ENCODE data around the gene GABRB3. TPM values are rescaled to one million over a fixed set of nuclear protein-coding genes. Genes with fewer than 3 reads are reported as not detected.
"Not testable (repeated sequence)": the region's sequence is repeated elsewhere in the genome, so short reads cannot be mapped to it uniquely, and the experiment has no call there.

GABRB3 gene
- polyA plus RNA-seq, 1 donor, result 5.1 TPM

DNA sequence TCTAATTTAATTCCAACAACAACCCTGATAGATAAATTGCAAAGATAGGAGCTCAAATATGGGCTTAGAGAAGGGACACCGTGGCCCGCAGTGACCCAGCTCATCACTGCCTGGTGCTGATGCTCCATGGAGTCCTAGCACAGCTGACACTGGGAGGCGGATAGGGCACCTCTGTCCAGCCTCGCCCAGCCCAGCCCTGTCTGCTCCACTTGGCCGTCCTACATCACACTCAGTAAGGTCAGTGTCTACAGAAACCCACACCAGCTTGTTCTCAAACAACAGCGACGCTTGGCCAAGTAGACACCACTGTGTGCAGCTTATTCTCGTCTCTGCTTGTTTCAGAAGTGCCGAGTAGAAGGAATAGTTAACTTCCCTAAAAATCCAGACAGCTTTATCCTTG, 33.9 kb downstream of the GABRB3 start:
- H3K9me3 ChIP-seq (ENCODE audit: control insufficient read depth, low read depth, low read length), result no peaks in the 10 kb centered on the region
- no peak overlapping the region for H3K27ac ChIP-seq (ENCODE audit: low read length)
- H3K4me1 ChIP-seq (ENCODE audit: control insufficient read depth, insufficient read depth, low read length), result no peaks in the 10 kb centered on the region
- no peaks in the 10 kb centered on the region for H3K36me3 ChIP-seq (ENCODE audit: control insufficient read depth, insufficient read depth, low read length)
- no peak for DNase-seq
- H3K4me3 ChIP-seq (ENCODE audit: low read length), result no peak overlapping the region
- H3K27me3 ChIP-seq (ENCODE audit: control insufficient read depth, insufficient read depth, low read length), result no peaks in the 10 kb centered on the region
- no CpG with 5 or more reads among the region's 9 CpGs for WGBS (ENCODE audit: insufficient coverage, low lambda C conversion rate)

- Histone ChIP-seq H3K27ac (ENCODE audit: low read length) (no peak overlapping the region), H3K4me3 (ENCODE audit: low read length) (no peak overlapping the region), H3K9me3 (ENCODE audit: control insufficient read depth, low read depth, low read length) (no peaks in the 10 kb centered on the region), H3K27me3 (ENCODE audit: control insufficient read depth, insufficient read depth, low read length) (no peaks in the 10 kb centered on the region), H3K36me3 (ENCODE audit: control insufficient read depth, insufficient read depth, low read length) (no peaks in the 10 kb centered on the region), H3K4me1 (ENCODE audit: control insufficient read depth, insufficient read depth, low read length) (no peaks in the 10 kb centered on the region)
- 80% methylated on average over 1 of the region's 11 CpGs for WGBS (ENCODE audit: insufficient coverage, low lambda C conversion rate)
- no peak for DNase-seq
These were observed 36.2 kb downstream of the GABRB3 start for GRCh38 chr15:26736502-26737248.

DNA sequence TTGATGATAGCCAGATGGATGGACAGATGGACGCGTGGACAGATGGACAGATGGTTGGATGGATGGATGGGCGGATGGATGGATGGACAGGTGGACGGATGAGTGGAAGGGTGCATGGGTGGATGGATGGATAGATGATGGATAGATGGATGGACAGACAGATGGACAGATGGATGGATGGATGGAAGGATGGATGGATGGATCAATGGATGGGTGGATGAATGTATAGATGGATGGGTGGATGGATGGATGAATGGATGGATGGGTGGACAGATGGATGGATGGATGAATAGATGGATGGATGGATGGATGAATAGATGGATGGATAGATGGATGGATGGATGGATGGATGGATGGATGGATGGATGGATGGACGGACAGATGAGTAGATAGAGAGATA, 40.9 kb downstream of the GABRB3 start:
- no peak for DNase-seq
- Histone ChIP-seq H3K4me3 (ENCODE audit: low read length) (no peak overlapping the region), H3K9me3 (ENCODE audit: control insufficient read depth, low read depth, low read length) (no peaks in the 10 kb centered on the region), H3K4me1 (ENCODE audit: control insufficient read depth, insufficient read depth, low read length) (no peaks in the 10 kb centered on the region), H3K27me3 (ENCODE audit: control insufficient read depth, insufficient read depth, low read length) (no peaks in the 10 kb centered on the region), H3K27ac (ENCODE audit: low read length) (no peak overlapping the region), H3K36me3 (ENCODE audit: control insufficient read depth, insufficient read depth, low read length) (no peaks in the 10 kb centered on the region)
- 94% methylated on average over 4 of the region's 5 CpGs for WGBS (ENCODE audit: insufficient coverage, low lambda C conversion rate)

DNA sequence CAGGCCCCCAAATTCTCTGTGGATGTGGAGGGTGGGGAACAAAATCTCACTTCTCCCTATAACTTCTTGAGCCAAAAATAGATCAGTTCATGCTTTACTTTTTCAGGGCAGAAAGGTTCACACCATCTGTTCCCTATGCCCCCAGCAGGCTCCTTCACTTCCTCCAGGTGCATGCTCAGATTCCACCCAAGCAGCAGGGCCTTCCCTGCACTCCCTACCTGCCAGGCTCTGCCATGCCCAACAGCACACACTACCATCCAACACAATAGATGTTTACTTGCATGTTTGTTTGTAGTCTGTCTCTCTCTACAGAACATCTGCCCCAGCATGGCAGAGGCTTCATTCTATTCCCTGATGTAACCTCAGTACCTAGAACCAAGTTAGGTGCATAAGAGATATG, 43.3 kb downstream of the GABRB3 start:
- H3K27me3 ChIP-seq (ENCODE audit: control insufficient read depth, insufficient read depth, low read length), result no peaks in the 10 kb centered on the region
- no peaks in the 10 kb centered on the region for H3K36me3 ChIP-seq (ENCODE audit: control insufficient read depth, insufficient read depth, low read length)
- H3K4me3 ChIP-seq (ENCODE audit: low read length), result no peak overlapping the region
- no peak overlapping the region for H3K27ac ChIP-seq (ENCODE audit: low read length)
- DNase-seq, result no peak
- H3K4me1 ChIP-seq (ENCODE audit: control insufficient read depth, insufficient read depth, low read length), result no peaks in the 10 kb centered on the region
- no peaks in the 10 kb centered on the region for H3K9me3 ChIP-seq (ENCODE audit: control insufficient read depth, low read depth, low read length)

- Histone ChIP-seq H3K27ac (ENCODE audit: low read length) (no peak overlapping the region), H3K4me1 (ENCODE audit: control insufficient read depth, insufficient read depth, low read length) (no peaks in the 10 kb centered on the region), H3K9me3 (ENCODE audit: control insufficient read depth, low read depth, low read length) (no peaks in the 10 kb centered on the region), H3K27me3 (ENCODE audit: control insufficient read depth, insufficient read depth, low read length) (no peaks in the 10 kb centered on the region), H3K36me3 (ENCODE audit: control insufficient read depth, insufficient read depth, low read length) (no peaks in the 10 kb centered on the region), H3K4me3 (ENCODE audit: low read length) (no peak overlapping the region)
- no peak for DNase-seq
- no CpG with 5 or more reads among the region's 5 CpGs for WGBS (ENCODE audit: insufficient coverage, low lambda C conversion rate)
These were observed 43.8 kb downstream of the GABRB3 start for GRCh38 chr15:26729030-26729429.

DNA sequence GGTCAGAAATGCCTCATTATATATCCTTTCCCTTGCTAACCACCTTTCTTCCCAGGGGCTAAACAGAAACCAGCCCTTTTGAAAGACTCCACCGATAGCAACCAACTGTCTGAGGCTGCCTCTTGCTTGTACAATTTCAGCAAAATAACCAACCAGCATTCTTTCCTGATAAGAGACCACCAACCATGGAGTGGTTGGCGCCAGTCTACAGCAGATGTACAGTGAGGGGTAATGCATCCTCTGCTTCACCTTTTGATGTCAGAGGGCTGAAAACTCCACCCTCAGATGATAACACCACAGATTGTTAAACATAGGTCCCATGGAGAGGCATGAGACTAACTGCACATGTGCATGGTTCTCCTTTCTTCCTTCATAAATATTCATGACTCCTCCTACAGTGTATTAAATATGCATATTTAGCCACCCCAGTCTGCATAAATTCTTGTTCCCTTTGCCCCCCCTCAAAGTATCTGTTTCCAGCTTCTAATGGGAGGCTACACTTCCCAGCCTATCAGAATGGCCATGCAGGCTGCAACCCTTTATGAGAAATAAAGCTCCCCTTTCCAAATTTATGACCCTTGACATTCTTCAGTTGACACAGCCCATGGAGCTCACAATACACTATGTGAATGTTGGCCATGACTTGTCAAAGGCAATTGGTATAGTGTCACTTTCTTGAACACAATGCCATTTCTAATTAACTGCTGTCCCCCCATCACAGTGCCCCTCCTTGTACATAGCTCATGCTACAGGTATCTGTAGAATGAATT, 48.3 kb downstream of the GABRB3 start:
- Histone ChIP-seq H3K4me1 (ENCODE audit: control insufficient read depth, insufficient read depth, low read length) (no peaks in the 10 kb centered on the region), H3K9me3 (ENCODE audit: control insufficient read depth, low read depth, low read length) (no peaks in the 10 kb centered on the region), H3K4me3 (ENCODE audit: low read length) (no peak overlapping the region), H3K27ac (ENCODE audit: low read length) (no peak overlapping the region), H3K27me3 (ENCODE audit: control insufficient read depth, insufficient read depth, low read length) (no peaks in the 10 kb centered on the region), H3K36me3 (ENCODE audit: control insufficient read depth, insufficient read depth, low read length) (no peaks in the 10 kb centered on the region)
- no peak for DNase-seq
- no CpG with 5 or more reads among the region's 2 CpGs for whole genome bisulfite sequencing (ENCODE audit: insufficient coverage, low lambda C conversion rate)

DNA sequence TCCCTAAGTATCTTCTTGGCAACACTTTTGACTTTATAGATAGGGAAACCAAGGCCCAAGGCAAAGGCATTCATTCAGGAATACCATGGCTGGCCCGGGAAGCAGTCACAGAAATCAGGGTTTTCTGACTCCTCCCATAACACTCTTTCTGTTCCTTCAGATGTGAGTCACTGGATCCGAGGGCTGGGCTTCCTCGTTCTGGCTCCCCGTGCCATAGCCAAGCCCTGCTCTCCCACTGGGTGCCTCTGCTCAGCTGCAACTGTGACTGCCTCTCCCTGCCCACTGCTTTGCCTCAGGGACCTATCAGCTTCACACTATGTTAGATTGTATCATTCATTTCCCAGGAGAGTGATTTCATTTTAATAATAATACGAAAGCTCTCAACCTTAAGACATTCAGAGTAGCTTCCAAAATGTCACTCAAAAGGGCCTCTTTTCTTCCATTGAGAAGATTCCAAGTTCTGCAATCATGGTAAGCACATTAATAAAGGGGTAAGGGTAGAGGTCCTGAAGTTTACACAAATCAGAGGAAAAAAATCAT, 50.2 kb downstream of the GABRB3 start:
- no peaks in the 10 kb centered on the region for H3K4me1 ChIP-seq (ENCODE audit: control insufficient read depth, insufficient read depth, low read length)
- H3K4me3 ChIP-seq (ENCODE audit: low read length), result no peak overlapping the region
- H3K9me3 ChIP-seq (ENCODE audit: control insufficient read depth, low read depth, low read length), result no peaks in the 10 kb centered on the region
- no peak for DNase-seq
- H3K27ac ChIP-seq (ENCODE audit: low read length), result no peak overlapping the region
- no peaks in the 10 kb centered on the region for H3K36me3 ChIP-seq (ENCODE audit: control insufficient read depth, insufficient read depth, low read length)
- 60% methylated on average over 1 of the region's 5 CpGs for WGBS (ENCODE audit: insufficient coverage, low lambda C conversion rate)
- no peaks in the 10 kb centered on the region for H3K27me3 ChIP-seq (ENCODE audit: control insufficient read depth, insufficient read depth, low read length)

DNA sequence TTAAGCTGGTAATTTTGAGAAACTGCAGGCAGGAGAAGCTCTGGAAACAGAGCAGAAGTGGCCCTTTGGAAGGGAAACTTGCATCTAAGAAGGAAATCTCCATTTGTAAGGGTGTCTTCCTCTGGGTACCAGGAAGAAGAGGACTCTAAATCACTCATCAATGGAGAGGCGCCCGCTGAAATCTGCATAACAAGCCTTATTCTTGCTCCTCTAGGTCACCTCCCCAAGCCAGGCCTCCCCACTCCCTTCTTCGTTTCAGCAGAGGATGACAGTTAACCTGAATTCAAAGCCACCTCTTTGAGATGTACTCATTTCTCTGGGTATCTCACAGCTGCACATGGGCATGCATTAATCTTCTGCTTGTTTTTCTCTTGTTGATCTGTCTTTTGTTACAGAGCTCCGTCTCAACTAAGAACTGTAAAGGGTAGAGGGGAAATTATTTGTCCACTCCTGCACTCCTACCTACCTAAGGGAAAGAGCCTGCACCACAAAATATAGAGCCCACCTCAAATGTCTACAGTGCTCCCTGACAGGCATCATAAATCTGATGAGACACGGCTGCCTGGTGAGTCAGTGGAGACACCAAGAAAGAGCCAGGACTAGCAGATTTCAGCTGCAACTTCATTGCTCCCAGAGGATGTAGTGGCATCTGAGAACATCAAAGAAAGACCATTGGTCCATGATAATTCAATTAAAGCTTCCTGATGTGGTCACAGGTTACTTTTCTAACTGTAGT, 51.5 kb downstream of the GABRB3 start:
- H3K4me1 ChIP-seq (ENCODE audit: control insufficient read depth, insufficient read depth, low read length), result no peaks in the 10 kb centered on the region
- no peaks in the 10 kb centered on the region for H3K9me3 ChIP-seq (ENCODE audit: control insufficient read depth, low read depth, low read length)
- H3K36me3 ChIP-seq (ENCODE audit: control insufficient read depth, insufficient read depth, low read length), result no peaks in the 10 kb centered on the region
- no peak overlapping the region for H3K4me3 ChIP-seq (ENCODE audit: low read length)
- WGBS (ENCODE audit: insufficient coverage, low lambda C conversion rate), result no CpG with 5 or more reads among the region's 5 CpGs
- no peaks in the 10 kb centered on the region for H3K27me3 ChIP-seq (ENCODE audit: control insufficient read depth, insufficient read depth, low read length)
- H3K27ac ChIP-seq (ENCODE audit: low read length), result no peak overlapping the region
- DNase-seq, result no peak

GRCh38 chr15:26720546-26720945, 52.3 kb downstream of the GABRB3 start:
- WGBS (ENCODE audit: insufficient coverage, low lambda C conversion rate), result no CpG with 5 or more reads among the region's 5 CpGs
- Histone ChIP-seq H3K4me1 (ENCODE audit: control insufficient read depth, insufficient read depth, low read length) (no peaks in the 10 kb centered on the region), H3K27ac (ENCODE audit: low read length) (no peak overlapping the region), H3K36me3 (ENCODE audit: control insufficient read depth, insufficient read depth, low read length) (no peaks in the 10 kb centered on the region), H3K9me3 (ENCODE audit: control insufficient read depth, low read depth, low read length) (no peaks in the 10 kb centered on the region), H3K4me3 (ENCODE audit: low read length) (no peak overlapping the region), H3K27me3 (ENCODE audit: control insufficient read depth, insufficient read depth, low read length) (no peaks in the 10 kb centered on the region)
- no peak for DNase-seq

DNA sequence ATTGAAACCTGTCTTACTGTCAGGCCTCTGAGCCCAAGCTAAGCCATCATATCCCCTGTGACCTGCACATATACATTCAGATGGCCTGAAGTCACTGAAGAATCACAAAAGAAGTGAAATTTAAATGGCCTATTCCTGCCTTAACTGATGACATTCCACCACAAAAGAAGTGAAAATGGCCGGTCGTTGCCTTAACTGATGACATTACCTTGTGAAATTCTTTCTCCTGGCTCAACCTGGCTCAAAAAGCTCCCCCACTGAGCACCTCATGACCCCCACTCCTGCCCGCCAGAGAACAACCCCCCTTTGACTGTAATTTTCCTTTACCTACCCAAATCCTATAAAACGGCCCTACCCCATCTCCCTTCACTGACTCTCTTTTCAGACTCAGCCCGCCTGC, 53.0 kb downstream of the GABRB3 start:
- H3K27ac ChIP-seq (ENCODE audit: low read length); H3K36me3 ChIP-seq (ENCODE audit: control insufficient read depth, insufficient read depth, low read length); H3K4me3 ChIP-seq (ENCODE audit: low read length); DNase-seq; H3K4me1 ChIP-seq (ENCODE audit: control insufficient read depth, insufficient read depth, low read length); H3K9me3 ChIP-seq (ENCODE audit: control insufficient read depth, low read depth, low read length); H3K27me3 ChIP-seq (ENCODE audit: control insufficient read depth, insufficient read depth, low read length): not testable (repeated sequence)
- no CpG with 5 or more reads among the region's 5 CpGs for WGBS (ENCODE audit: insufficient coverage, low lambda C conversion rate)
